GM21447 (cell line): ENCODE results near the gene BCS1L.
"Not testable (repeated sequence)": the region's sequence is repeated elsewhere in the genome, so short reads cannot be mapped to it uniquely, and the experiment has no call there.

Experiments
- ATAC-seq: cut with Tn5 transposase; IDR thresholded peaks from one replicate; pipeline ENCODE4 v1.9.1; 2021; ENCODE audit not compliant: unreplicated experiment

Gene BCS1L

GRCh38 chr2:218658671-218659257 lies 719 bp upstream of the BCS1L start:
- peak; percentile 35 for ATAC-seq

- ATAC-seq = no peak
These were observed 490 bp downstream of the BCS1L start for GRCh38 chr2:218659988-218660358.

DNA sequence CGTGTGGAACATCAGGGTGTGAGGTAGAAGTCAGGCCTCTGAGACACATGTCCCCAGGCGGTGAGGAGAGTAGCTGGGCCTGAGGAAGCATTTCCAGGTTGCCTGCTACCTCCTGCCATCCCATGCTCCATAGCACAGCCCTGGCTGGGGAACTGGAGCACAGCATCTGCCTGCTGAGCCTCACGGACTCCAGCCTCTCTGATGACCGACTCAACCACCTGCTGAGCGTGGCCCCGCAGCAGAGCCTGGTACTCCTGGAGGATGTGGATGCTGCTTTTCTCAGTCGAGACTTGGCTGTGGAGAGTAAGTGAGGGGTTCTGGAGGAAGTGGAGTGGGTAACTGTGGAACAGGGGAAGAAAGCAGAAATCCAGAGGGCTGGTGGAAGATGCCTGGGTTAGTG lies 2.9 kb downstream of the BCS1L start:
- ATAC-seq = no peak

- no peak for ATAC-seq
These were observed 3.3 kb downstream of the BCS1L start for GRCh38 chr2:218662827-218663226.

DNA sequence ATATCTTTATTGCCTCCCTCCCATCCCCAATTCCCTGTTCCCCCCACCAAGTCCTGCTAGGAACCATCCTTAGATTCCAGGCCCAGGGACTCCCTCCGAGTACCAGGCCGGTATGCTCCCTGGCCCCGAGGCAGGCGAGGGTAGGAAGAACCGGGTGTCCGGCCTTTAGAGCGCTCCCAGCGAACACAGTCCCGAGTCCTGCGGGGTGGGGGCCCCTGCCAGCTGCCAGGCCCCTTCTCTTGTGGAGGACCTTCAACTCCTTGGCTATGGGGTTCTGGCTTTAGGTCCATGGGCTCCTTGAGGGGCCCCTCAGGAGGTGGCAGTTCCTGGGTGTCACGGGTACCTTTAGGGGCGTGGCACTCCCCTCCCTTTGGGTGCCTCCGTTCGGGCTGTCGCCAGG lies 4.4 kb downstream of the BCS1L start:
- no peak for ATAC-seq

DNA sequence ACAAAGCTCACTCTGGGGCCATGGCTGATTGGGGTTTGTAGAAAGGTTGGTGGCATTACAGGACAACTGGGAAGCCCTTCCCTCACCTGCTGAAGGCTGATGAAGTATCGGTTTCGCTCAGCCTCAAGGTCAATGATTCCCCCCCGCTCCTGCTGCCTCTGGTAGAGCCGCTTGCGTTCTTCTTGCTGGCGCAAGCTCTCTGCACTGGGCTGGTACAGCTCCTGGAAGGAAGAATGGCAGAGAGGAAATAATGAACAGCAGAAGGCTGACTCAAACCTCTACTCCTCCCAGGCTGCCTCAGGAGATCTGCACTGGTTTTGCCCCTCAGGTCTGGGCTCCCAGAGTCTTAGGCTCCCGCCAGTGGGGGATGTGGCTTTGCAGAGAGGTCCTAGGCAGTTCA lies 5.2 kb downstream of the BCS1L start:
- ATAC-seq = no peak

- no peak for ATAC-seq
These were observed 11.7 kb downstream of the BCS1L start for GRCh38 chr2:218671097-218671653.

DNA sequence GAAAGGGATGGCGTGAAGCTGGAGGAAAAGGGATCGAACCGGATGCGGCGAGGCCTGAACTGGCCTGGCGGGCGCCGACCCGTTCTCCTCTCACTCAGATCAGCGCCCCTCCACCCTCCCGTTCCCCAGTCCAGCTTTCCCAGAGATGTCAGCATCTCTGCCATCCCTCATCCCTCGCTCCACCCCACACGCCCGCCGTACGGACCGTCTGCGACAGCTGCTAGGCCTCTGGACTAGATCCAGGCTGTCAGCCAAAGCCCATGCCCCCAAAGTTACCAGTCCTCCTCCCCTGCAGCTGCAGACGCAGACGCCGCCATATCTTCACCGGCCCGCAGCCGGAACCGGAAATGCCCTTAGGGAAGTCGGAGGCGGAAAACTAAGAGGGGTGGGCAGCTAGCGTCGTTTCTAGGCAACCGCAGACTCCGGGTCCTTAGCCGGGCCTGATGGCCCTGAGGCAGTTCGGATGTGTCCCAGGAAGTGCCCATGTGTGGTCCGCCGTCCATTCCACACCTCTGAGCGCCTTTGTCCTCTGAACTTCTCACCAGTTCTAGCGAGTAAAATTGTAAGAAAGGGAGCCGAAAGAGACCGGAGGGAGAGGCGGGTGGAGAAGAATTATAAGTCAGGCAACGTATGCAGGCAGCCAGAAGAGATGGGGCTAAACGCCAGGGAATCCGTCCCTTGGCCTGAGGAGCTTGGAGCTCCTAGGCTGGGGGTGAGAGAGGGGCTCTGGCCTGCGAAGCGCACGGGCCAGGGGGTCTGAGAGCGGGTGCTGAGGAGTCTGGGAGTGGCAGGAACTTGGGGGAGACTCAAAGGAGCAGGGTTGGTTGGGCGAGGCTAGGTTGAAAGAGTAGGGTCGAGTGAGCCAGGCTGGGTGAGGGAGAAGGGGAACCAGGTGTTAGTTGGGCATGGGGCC lies 12.4 kb downstream of the BCS1L start, which contains the start of the genes RNF25 and STK36:
TSS of gene RNF25 (minus strand) at position 349 of the 913 bp plus-strand sequence. CDS start at position 317, 32 bp downstream.
TSS of gene STK36 (plus strand) at position 433 of the 913 bp plus-strand sequence. CDS start 744 bp downstream, outside the sequence.
- ATAC-seq = peak; percentile 98

DNA sequence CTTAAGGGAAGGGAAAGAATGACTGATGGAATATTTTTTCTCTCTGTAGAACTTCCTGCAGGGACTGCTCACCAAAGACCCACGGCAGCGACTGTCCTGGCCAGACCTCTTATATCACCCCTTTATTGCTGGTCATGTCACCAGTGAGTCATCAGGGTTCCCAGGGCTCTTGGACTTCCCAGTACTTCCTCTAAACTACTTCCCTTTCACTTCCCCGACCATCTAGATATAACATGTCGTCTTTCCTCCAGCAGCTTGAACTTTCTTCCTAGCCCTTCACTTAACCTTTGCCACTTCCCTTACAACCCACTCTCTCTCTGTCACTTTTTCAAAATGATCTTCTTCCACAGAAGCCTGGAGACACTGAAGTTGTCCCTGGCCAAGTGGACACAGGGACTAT lies 19.6 kb downstream of the BCS1L start:
- no peak for ATAC-seq

DNA sequence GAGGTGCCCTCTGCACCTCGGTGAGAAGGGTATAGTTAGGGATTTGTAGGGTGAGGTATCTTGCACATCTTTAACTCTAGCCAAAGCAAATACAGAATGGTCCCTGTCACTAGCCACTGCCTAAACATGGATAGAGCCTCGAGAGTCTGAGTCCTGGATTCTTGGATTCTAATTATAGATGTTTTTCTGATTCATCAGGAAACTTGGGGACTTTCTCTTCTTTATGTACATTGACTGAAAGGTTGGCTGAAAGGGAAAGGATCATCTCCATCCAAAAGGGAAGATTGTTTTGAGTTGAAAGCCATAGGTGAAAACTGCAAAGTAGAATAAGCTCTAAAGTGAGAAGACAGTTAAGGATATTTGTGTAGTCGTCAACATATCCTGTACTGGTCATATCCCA lies 20.6 kb downstream of the BCS1L start:
- no peak for ATAC-seq

- ATAC-seq = not testable (repeated sequence)
These were observed 28.0 kb downstream of the BCS1L start for GRCh38 chr2:218687400-218688060.

DNA sequence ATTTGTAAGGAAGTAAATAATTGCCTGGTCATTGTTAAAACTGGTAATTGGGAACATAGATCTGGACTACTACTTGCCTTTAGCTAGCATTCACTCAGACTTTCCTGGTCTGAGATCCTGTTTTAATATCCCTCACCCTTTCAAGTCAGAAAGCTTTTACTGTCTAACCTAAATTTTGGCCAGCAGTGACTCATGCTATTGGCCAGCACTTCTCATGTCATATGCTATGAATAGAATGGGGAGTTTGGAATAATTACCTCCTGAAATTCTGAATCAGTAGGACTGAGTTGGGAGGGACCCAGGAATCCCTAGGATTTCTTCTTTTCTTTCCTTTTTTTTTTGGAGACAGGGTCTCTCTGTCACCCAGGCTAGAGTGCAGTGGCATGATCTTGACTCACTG lies 31.8 kb downstream of the BCS1L start:
- no peak for ATAC-seq

DNA sequence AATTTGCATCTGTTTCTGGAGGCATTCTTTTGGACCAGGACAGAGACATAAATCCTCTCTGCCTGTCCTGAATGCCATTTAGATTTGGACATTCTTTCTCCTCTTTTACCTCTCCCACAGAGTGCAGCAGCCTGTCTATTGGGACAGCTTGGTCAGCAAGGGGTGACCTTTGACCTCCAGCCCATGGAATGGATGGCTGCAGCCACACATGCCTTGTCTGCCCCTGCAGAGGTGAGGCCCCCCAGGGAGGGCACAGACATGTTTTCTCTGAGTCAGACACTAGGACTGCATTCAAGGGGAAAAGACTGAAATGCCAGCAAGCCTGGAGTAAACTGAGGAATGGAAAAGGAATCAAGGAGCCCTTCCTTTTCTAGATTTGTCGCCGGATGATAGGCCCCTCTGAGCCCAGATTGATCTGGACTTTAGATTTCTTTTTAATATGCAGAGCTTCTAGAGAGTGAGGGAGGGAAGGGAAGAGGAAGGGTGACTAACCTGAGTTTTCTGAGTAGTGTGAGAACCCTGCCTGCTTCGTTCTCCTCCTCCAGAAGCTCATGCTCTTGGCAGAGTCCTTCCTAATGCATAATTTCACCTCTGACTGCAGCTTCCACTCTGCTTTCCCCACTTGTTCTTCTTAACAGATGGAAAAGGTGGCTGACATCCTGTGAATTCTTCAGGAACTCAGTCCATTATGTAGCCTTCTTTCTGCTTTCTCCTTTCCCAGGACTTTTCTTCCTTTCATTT lies 35.1 kb downstream of the BCS1L start:
- no peak for ATAC-seq

- no peak for ATAC-seq
These were observed 39.4 kb downstream of the BCS1L start for GRCh38 chr2:218698885-218699284.

DNA sequence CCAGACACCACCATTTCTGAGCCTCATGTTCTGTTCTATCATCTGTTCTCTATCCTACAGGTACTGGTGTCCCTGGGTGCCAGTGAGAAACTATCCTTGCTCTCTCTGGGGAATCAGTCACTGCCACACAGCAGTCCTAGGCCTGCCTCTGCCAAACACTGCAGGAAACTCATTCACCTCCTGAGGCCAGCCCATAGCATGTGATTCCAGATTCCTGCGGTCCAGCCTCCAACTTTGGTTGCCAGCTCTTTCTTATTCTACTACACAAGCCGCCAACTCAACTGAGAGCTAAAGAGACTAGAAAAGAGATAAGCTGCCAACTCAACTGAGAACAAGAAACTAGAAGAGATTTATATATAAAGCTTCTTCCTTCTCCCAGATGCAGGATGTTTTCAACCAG lies 42.3 kb downstream of the BCS1L start:
- no peak for ATAC-seq

- no peak for ATAC-seq
These were observed 43.9 kb downstream of the BCS1L start for GRCh38 chr2:218703341-218703740.

DNA sequence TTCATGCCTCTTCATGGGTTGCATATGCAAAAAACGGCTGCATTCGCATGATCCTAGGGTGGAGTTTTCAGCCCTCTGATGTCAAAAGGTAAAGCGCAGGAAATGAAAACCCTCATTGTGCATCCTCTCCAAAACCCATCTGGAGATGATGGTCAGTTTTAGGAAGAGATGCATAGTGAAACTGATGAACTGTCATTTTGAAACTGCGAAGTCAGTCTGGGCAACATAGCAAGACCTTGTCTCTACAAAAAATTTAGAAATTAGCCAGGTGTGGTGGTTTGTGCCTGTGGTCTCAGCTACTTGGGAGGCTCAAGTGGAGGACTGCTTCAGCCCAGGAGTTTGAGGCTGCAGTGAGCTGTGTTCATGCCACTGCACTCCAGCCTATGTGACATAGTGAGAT lies 48.6 kb downstream of the BCS1L start:
- ATAC-seq = no peak

DNA sequence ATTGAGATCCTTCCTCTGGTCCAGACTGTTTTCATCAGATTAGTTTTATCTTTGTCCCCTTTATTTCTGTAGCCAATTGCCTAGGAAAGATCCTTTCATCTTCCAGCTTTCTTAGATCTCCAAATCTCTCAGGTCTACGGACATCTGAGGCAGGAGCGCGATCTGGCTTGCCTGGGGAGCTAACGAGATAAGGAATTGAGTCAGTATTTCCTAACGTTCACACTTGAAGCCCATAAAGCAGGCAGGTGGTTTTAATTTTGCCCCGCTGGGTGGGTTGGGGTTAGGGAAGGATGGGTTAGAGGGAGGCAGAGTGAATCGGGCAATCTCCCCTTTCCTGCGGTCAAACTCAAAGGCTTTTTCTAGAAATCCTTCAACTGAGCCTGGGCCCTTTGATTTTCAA lies 50.4 kb downstream of the BCS1L start:
- no peak for ATAC-seq

- ATAC-seq = no peak
These were observed 50.8 kb downstream of the BCS1L start for GRCh38 chr2:218710334-218710686.

GRCh38 chr2:218710687-218711549 lies 51.4 kb downstream of the BCS1L start, which contains the start of gene TTLL4:
Gene TTLL4, plus strand, starts transcription at chr2:218710835. Its CDS starts 26,842 bp downstream, at chr2:218737677.
- ATAC-seq = peak; percentile 88
